Upper lobe of left lung (tissue), 6 donors: Measurements from ENCODE around the gene CTTN. TPM values are rescaled to one million over a fixed set of nuclear protein-coding genes. Genes with fewer than 3 reads are reported as not detected.

Experiments
- ATAC-seq, 2 donors: fragments of 200-7000 bp; cut with Tn5 transposase; one replicate each; pipeline ENCODE4 v1.9.1; 2022; ENCODE audit warnings: mild to moderate bottlenecking in 2 of 2, moderate library complexity in 2 of 2; ENCODE audit not compliant: low FRiP score in 2 of 2
- DNase-seq, 2 donors: peaks; one replicate each; pipeline ENCODE4 v3.0.0-alpha.2; 2019 to 2020
- H3K27ac ChIP-seq, 4 donors: fragments of 200-600 bp; sonication (generic); one replicate each; pipeline ENCODE4 v1.5.1; 2016 to 2019
- H3K27me3 ChIP-seq, 4 donors: fragments of 200-600 bp; sonication (generic); one replicate each; pipeline ENCODE4 v1.5.1; 2017 to 2019
- H3K36me3 ChIP-seq, 4 donors: fragments of 200-600 bp; sonication (generic); one replicate each; pipeline ENCODE4 v1.5.1; 2016 to 2019
- H3K4me1 ChIP-seq, 4 donors: fragments of 200-600 bp; sonication (generic); one replicate each; pipeline ENCODE4 v1.5.1; 2018 to 2019
- H3K4me3 ChIP-seq, 4 donors: fragments of 200-600 bp; sonication (generic); one replicate each; pipeline ENCODE4 v1.5.1; 2017 to 2019; ENCODE audit warnings: mild to moderate bottlenecking in 2 of 4, moderate library complexity in 1 of 4
- H3K9me3 ChIP-seq, 4 donors: fragments of 200-600 bp; sonication (generic); one replicate each; pipeline ENCODE4 v1.5.1; 2018 to 2019
- CTCF ChIP-seq, 6 experiments: fragments of 450-650 bp in 4 of 6; fragments of 200-600 bp in 2 of 6; sonication (generic) in 2 of 6; IDR thresholded peaks; one replicate each; pipeline ENCODE4 v1.5.1; 2016 to 2019; ENCODE audit warnings: antibody characterized with exemption in 6 of 6
- EP300 ChIP-seq, 4 donors: sonication (generic); formaldehyde crosslinking; IDR thresholded peaks; one replicate each; pipeline ENCODE4 v1.5.1; 2017; ENCODE audit warnings: antibody characterized with exemption in 4 of 4, control low read depth in 2 of 4
- POLR2A ChIP-seq, 4 donors: fragments of 450-650 bp; IDR thresholded peaks; one replicate each; pipeline ENCODE4 v1.5.1; 2016 to 2017; ENCODE audit warnings: antibody characterized with exemption in 4 of 4, mild to moderate bottlenecking in 2 of 4
- POLR2AphosphoS5 ChIP-seq, 2 donors: sonication (generic); formaldehyde crosslinking; IDR thresholded peaks; one replicate each; pipeline ENCODE4 v1.5.1; 2017; ENCODE audit warnings: antibody characterized with exemption in 2 of 2
- WGBS, 2 donors: methylation state at CpG; one replicate each; pipeline ENCODE4 v1.1.5; 2017 to 2018; 5-methylcytosine and 5-hydroxymethylcytosine counted together
- total RNA-seq, 6 donors: library from RNA; depleted of rRNA in 4 of 6; stranded (reverse); fragments of >200 nt in 4 of 6; gene quantifications; one replicate each; pipeline versions ENCODE4 v1.1.0 to v1.2.1, GENCODE V29; 2016 to 2021
- donor health status: DM: no; HTN: no; CAD: no; lungs with moderate emphysema.
- donor health status: DM: no; HTN: yes; CAD: no; lungs with severe emphysema.

The CTTN gene
- total RNA-seq, 6 donors from 2014 or later, result 175 to 413 (median 218) TPM

- Histone ChIP-seq H3K36me3 (no peaks in the 10 kb centered on the region), H3K4me1 (no peaks in the 10 kb centered on the region), H3K27me3 (no peaks in the 10 kb centered on the region), H3K27ac (no peak overlapping the region), H3K4me3 (no peak overlapping the region), H3K9me3 (no peaks in the 10 kb centered on the region)
- ATAC-seq (no peak), DNase-seq (no peak)
- TF ChIP-seq POLR2A (IDR thresholded peaks at IDR 0.05) (no peak), POLR2AphosphoS5 (IDR thresholded peaks at IDR 0.05) (no peak), EP300 (IDR thresholded peaks at IDR 0.05) (no peak), CTCF (IDR thresholded peaks at IDR 0.05) (no peak)
- 76 to 89% methylated on average over 3 to 4 of the region's 4 CpGs for WGBS, 2 donors
Measured at GRCh38 chr11:70460111-70460510, 61.8 kb downstream of the CTTN start.

GRCh38 chr11:70460964-70461363 lies 62.6 kb downstream of the CTTN start:
- TF ChIP-seq CTCF (IDR thresholded peaks at IDR 0.05) (no peak), EP300 (IDR thresholded peaks at IDR 0.05) (no peak)
- ATAC-seq, result no peak
- 64 to 65% methylated on average over 9 to 10 of the region's 10 CpGs for WGBS, 2 donors
- no peaks in the 10 kb centered on the region for H3K9me3 ChIP-seq
- H3K4me1 ChIP-seq, result no peaks in the 10 kb centered on the region
- no peak for DNase-seq
- H3K27me3 ChIP-seq, result no peaks in the 10 kb centered on the region
- H3K36me3 ChIP-seq, result no peaks in the 10 kb centered on the region
- H3K27ac ChIP-seq, result no peak overlapping the region
- no peak overlapping the region for H3K4me3 ChIP-seq

GRCh38 chr11:70462818-70463477 lies 64.6 kb downstream of the CTTN start:
- no peak overlapping the region for H3K27ac ChIP-seq
- no peaks in the 10 kb centered on the region for H3K27me3 ChIP-seq
- 90 to 95% methylated on average over 6 to 12 of the region's 12 CpGs for WGBS, 2 donors
- H3K9me3 ChIP-seq, result no peaks in the 10 kb centered on the region
- H3K36me3 ChIP-seq, result no peaks in the 10 kb centered on the region
- H3K4me3 ChIP-seq, result no peak overlapping the region
- ATAC-seq (no peak), DNase-seq (no peak)
- H3K4me1 ChIP-seq, result no peaks in the 10 kb centered on the region
- TF ChIP-seq CTCF (IDR thresholded peaks at IDR 0.05), result no peak
- no peak for TF ChIP-seq EP300 (IDR thresholded peaks at IDR 0.05)
- TF ChIP-seq POLR2AphosphoS5 (IDR thresholded peaks at IDR 0.05), result no peak
- TF ChIP-seq POLR2A (IDR thresholded peaks at IDR 0.05), result no peak

GRCh38 chr11:70463478-70464255 lies 65.3 kb downstream of the CTTN start:
- no peak overlapping the region for H3K4me3 ChIP-seq
- H3K27me3 ChIP-seq, result no peaks in the 10 kb centered on the region
- no peak for TF ChIP-seq EP300 (IDR thresholded peaks at IDR 0.05)
- TF ChIP-seq CTCF (IDR thresholded peaks at IDR 0.05), result no peak
- TF ChIP-seq POLR2AphosphoS5 (IDR thresholded peaks at IDR 0.05), result no peak
- TF ChIP-seq POLR2A (IDR thresholded peaks at IDR 0.05), result no peak
- no peak for ATAC-seq
- H3K4me1 ChIP-seq, result no peaks in the 10 kb centered on the region
- no peaks in the 10 kb centered on the region for H3K9me3 ChIP-seq
- DNase-seq, result peak in 1 of 2 donors; percentile 77
- H3K36me3 ChIP-seq, result no peaks in the 10 kb centered on the region
- H3K27ac ChIP-seq, result no peak overlapping the region
- WGBS, 2 donors, result 90 to 98% methylated on average over 35 to 60 of the region's 61 CpGs
